Measurements from ENCODE around the gene ITGAX. TPM values are rescaled to one million over a fixed set of nuclear protein-coding genes. Genes with fewer than 3 reads are reported as not detected.

Gene ITGAX
- total RNA-seq, 1 experiment from 2014 or later: not detected

GRCh38 chr16:31397701-31398100, 42.7 kb downstream of the ITGAX start:
- Mint-ChIP-seq H3K9me3 (ENCODE audit: unreplicated experiment) (peaks cover 10% of the 10 kb centered on the region), H3K4me1 (ENCODE audit: low read depth, unreplicated experiment) (no peaks in the 10 kb centered on the region), H3K36me3 (ENCODE audit: insufficient read depth, unreplicated experiment) (no peaks in the 10 kb centered on the region), H3K27ac (ENCODE audit: unreplicated experiment) (no peak overlapping the region), H3K4me3 (ENCODE audit: unreplicated experiment) (no peak overlapping the region), H3K27me3 (ENCODE audit: insufficient read depth, unreplicated experiment) (peaks cover 3% of the 10 kb centered on the region)
- no TSS peak for BruUV-seq (replicated peaks)
- TF ChIP-seq CTCF (IDR thresholded peaks at IDR 0.05; ENCODE audit: insufficient read depth in 1 of 2, low read depth in 1 of 2, low read length in 1 of 2, severe bottlenecking in 1 of 2, unreplicated experiment in 1 of 2): no peak
- Histone ChIP-seq H3K27me3 (replicated peaks; ENCODE audit: control insufficient read depth, insufficient read depth, low read length) (no peaks in the 10 kb centered on the region), H3K9me3 (no peaks in the 10 kb centered on the region), H3K4me1 (no peaks in the 10 kb centered on the region), H3K4me3 (ENCODE audit: low read depth, low read length) (no peak overlapping the region), H3K36me3 (ENCODE audit: control insufficient read depth, insufficient read depth, low read length) (no peaks in the 10 kb centered on the region)
- ChIA-PET POLR2A (no interaction called here), CTCF (no interaction called here)
- intact Hi-C loops (cut with micrococcal nuclease; ENCODE audit: unreplicated experiment): no loop called here
- no peak for DNase-seq

GRCh38 chr16:31400191-31400590, 45.2 kb downstream of the ITGAX start:
- TF ChIP-seq CTCF (IDR thresholded peaks at IDR 0.05; ENCODE audit: insufficient read depth in 1 of 2, low read depth in 1 of 2, low read length in 1 of 2, severe bottlenecking in 1 of 2, unreplicated experiment in 1 of 2): no peak
- no peaks in the 10 kb centered on the region for H3K27me3 ChIP-seq (replicated peaks; ENCODE audit: control insufficient read depth, insufficient read depth, low read length)
- POLR2A ChIA-PET: no interaction called here
- no peak overlapping the region for H3K4me3 ChIP-seq (ENCODE audit: low read depth, low read length)
- H3K36me3 Mint-ChIP-seq (ENCODE audit: insufficient read depth, unreplicated experiment): no peaks in the 10 kb centered on the region
- no peaks in the 10 kb centered on the region for H3K36me3 ChIP-seq (ENCODE audit: control insufficient read depth, insufficient read depth, low read length)
- H3K27me3 Mint-ChIP-seq (ENCODE audit: insufficient read depth, unreplicated experiment): peaks cover 3% of the 10 kb centered on the region
- no peaks in the 10 kb centered on the region for H3K4me1 ChIP-seq
- no peaks in the 10 kb centered on the region for H3K9me3 ChIP-seq
- no peak overlapping the region for H3K27ac Mint-ChIP-seq (ENCODE audit: unreplicated experiment)
- intact Hi-C loops (cut with micrococcal nuclease; ENCODE audit: unreplicated experiment): no loop called here
- CTCF ChIA-PET: no interaction called here
- BruUV-seq (replicated peaks): no TSS peak
- H3K4me3 Mint-ChIP-seq (ENCODE audit: unreplicated experiment): no peak overlapping the region
- no peak for DNase-seq
- H3K4me1 Mint-ChIP-seq (ENCODE audit: low read depth, unreplicated experiment): no peaks in the 10 kb centered on the region
- H3K9me3 Mint-ChIP-seq (ENCODE audit: unreplicated experiment): peaks cover 10% of the 10 kb centered on the region

- Mint-ChIP-seq H3K27me3 (ENCODE audit: insufficient read depth, unreplicated experiment) (no peaks in the 10 kb centered on the region), H3K27ac (ENCODE audit: unreplicated experiment) (no peak overlapping the region), H3K9me3 (ENCODE audit: unreplicated experiment) (peaks cover 10% of the 10 kb centered on the region), H3K36me3 (ENCODE audit: insufficient read depth, unreplicated experiment) (no peaks in the 10 kb centered on the region), H3K4me1 (ENCODE audit: low read depth, unreplicated experiment) (no peaks in the 10 kb centered on the region), H3K4me3 (ENCODE audit: unreplicated experiment) (no peak overlapping the region)
- no peaks in the 10 kb centered on the region for H3K27me3 ChIP-seq (replicated peaks; ENCODE audit: control insufficient read depth, insufficient read depth, low read length)
- no peak for DNase-seq
- H3K36me3 ChIP-seq (ENCODE audit: control insufficient read depth, insufficient read depth, low read length): no peaks in the 10 kb centered on the region
- H3K4me1 ChIP-seq: no peaks in the 10 kb centered on the region
- ChIA-PET POLR2A (no interaction called here), CTCF (no interaction called here)
- no peaks in the 10 kb centered on the region for H3K9me3 ChIP-seq
- no peak overlapping the region for H3K4me3 ChIP-seq (ENCODE audit: low read depth, low read length)
- BruUV-seq (replicated peaks): no TSS peak
- TF ChIP-seq CTCF (IDR thresholded peaks at IDR 0.05; ENCODE audit: insufficient read depth in 1 of 2, low read depth in 1 of 2, low read length in 1 of 2, severe bottlenecking in 1 of 2, unreplicated experiment in 1 of 2): no peak
- intact Hi-C loops (cut with micrococcal nuclease; ENCODE audit: unreplicated experiment): no loop called here
These were observed 46.5 kb downstream of the ITGAX start for GRCh38 chr16:31401436-31401835.
